Fibroblast of the aortic adventitia (primary cell): ENCODE data around the gene SCUBE1. TPM values are rescaled to one million over a fixed set of nuclear protein-coding genes. Genes with fewer than 3 reads are reported as not detected.

Experiments
- DNase-seq: peaks from one replicate; pipeline ENCODE4 v3.0.0-alpha.2; 2010; ENCODE audit warnings: low read depth
- H3K4me3 ChIP-seq: 2 replicates; pipeline ENCODE4 v1.5.1; 2011; ENCODE audit warnings: low read depth, mild to moderate bottlenecking, control low read depth, low read length, moderate library complexity
- total RNA-seq: library from RNA; depleted of rRNA; stranded (reverse); fragments of >200 nt; gene quantifications from 2 replicates; pipeline ENCODE4 v1.2.3, GENCODE V29; 2012; ENCODE audit warnings: low replicate concordance
- TF ChIP-seq, protein P1 (sequence below): IDR thresholded peaks from 2 replicates; pipeline ENCODE4 v1.5.1; 2011; ENCODE audit warnings: mild to moderate bottlenecking, low read length, control low read depth, inconsistent platforms; ENCODE audit not compliant: insufficient read depth

SCUBE1 gene
- total RNA-seq, 1 donor = not detected

DNA sequence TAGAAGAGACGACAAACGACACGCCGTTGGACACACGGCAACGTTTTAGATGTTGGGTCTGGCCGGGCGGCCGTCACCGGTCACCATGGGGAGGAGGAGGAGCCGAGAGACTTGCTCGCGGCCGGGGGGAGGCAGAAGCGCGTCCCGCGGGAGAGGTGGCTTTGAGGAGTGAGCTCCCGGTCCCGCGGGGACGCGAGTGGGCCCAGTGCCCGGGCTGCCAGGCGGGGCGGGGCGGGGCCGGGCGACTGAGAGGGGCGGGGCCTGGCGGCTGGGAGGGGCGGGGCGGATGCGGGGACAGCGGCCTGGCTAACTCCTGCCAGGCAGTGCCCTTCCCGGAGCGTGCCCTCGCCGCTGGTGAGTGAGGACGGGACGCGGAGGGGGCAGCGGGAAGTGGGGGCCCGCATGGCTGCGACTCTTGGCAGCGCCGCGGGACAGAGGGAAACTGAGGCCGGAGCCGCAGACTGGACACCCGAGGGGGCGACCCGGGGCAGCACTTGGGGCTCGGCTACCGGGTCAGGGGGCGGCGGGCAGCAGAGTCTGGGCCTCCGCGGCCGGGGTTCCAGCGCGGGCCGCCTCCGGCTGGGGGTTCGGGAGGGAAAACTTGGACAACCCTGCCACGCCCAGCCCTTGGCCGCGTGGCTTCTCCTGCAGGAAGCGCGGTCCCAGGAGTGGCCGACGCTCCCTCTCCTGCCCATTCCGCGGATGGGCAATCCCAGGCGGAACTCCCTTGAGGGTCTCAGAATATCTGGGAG lies 191.7 kb downstream of the SCUBE1 start, which contains the start of gene TSPO:
Gene TSPO (plus strand): TSS at position 309 of the 752 bp plus-strand sequence. CDS start 7,680 bp downstream, outside the sequence.
- H3K4me3 ChIP-seq = peak within 1 kb of the TSS; percentile 80
- TF ChIP-seq, protein P1, sequence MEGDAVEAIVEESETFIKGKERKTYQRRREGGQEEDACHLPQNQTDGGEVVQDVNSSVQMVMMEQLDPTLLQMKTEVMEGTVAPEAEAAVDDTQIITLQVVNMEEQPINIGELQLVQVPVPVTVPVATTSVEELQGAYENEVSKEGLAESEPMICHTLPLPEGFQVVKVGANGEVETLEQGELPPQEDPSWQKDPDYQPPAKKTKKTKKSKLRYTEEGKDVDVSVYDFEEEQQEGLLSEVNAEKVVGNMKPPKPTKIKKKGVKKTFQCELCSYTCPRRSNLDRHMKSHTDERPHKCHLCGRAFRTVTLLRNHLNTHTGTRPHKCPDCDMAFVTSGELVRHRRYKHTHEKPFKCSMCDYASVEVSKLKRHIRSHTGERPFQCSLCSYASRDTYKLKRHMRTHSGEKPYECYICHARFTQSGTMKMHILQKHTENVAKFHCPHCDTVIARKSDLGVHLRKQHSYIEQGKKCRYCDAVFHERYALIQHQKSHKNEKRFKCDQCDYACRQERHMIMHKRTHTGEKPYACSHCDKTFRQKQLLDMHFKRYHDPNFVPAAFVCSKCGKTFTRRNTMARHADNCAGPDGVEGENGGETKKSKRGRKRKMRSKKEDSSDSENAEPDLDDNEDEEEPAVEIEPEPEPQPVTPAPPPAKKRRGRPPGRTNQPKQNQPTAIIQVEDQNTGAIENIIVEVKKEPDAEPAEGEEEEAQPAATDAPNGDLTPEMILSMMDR = no peak
- peak; percentile 29 for DNase-seq

DNA sequence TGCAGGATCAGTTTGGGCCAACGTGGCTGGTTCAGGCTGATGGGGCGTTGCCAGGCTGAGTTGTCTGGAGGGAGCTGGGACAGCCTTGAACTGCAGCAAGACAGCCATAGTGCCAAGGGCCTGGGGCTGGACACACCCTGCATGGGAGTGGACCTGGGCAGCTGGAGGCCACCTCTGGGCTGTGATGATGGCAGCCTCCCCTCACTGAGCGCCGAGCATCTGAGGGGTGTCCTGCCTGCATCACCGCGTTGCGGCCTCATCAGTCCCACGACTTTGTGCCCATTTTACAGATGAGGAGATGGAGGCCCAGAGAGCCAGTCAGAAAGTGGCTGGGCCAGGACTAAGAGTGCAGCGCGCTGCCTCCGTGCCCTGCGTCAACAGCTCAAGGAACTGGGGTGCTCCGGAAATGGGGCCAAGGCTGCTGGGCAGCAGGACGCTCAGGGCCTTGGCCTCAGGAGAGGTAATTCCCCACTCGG lies 192.4 kb downstream of the SCUBE1 start:
- H3K4me3 ChIP-seq = peak overlapping the region; percentile 80
- DNase-seq = no peak
- TF ChIP-seq, protein P1 = no peak

DNA sequence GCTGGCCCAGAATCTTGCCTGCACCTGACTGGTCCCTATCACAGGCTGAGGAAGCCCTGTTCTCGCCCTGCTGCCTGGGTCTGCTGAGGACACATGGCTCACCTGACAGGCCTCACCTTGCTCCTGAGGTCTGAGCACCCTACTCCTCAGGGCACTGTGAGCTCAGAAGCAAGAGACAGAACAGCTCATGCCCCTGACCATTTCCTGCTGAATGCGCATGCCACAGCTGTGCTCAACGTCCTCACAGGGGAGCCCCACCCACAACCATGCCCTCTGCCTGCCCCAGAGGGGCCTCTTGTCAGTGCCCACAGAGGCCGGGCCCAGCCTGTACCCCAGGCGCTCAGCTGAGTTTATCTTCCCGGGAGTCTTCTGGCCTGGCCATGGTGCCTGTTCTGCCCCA lies 194.6 kb downstream of the SCUBE1 start:
- no peak overlapping the region for H3K4me3 ChIP-seq
- no peak for DNase-seq
- TF ChIP-seq, protein P1 = no peak

DNA sequence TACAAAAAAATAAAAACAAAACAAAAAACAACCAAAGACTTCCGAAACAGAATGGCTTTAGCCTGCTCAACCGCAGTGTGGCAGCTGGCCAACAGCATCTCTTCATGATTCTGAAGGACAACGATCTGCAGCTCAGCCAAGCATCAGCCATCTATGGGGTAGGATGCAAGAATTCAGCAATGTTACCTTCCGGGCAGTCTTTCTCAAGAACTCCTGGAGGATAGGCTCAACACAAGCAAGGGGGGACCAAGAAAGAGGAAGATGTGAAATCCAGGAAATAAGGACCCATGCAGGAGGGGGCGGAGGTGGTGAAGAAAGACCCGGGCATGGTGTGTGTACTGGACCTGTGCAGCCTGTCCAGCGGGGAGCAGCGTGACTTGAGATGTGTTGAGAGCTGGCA lies 195.4 kb downstream of the SCUBE1 start:
- no peak overlapping the region for H3K4me3 ChIP-seq
- DNase-seq = no peak
- TF ChIP-seq, protein P1 = no peak

Other genes with a start within 250 kb of the SCUBE1 start
- not detected in 2 replicates for gene BIK, start 232.6 kb downstream of the SCUBE1 start, total RNA-seq
- 12.2 and 42.8 TPM in 2 replicates for gene MCAT, start 200.0 kb downstream of the SCUBE1 start, total RNA-seq
- 129 and 222 TPM in 2 replicates for gene TSPO, start 191.8 kb downstream of the SCUBE1 start, total RNA-seq
- gene TTLL12, start 156.2 kb downstream of the SCUBE1 start, total RNA-seq = 13.2 and 40.5 TPM in 2 replicates
- not detected in 2 replicates for gene MPPED1, start 68.6 kb upstream of the SCUBE1 start, total RNA-seq